ENCODE results near the gene HEXA.
A peak's percentile ranks its signal among the peaks of the same experiment; 100 is the strongest.

HEXA gene

DNA sequence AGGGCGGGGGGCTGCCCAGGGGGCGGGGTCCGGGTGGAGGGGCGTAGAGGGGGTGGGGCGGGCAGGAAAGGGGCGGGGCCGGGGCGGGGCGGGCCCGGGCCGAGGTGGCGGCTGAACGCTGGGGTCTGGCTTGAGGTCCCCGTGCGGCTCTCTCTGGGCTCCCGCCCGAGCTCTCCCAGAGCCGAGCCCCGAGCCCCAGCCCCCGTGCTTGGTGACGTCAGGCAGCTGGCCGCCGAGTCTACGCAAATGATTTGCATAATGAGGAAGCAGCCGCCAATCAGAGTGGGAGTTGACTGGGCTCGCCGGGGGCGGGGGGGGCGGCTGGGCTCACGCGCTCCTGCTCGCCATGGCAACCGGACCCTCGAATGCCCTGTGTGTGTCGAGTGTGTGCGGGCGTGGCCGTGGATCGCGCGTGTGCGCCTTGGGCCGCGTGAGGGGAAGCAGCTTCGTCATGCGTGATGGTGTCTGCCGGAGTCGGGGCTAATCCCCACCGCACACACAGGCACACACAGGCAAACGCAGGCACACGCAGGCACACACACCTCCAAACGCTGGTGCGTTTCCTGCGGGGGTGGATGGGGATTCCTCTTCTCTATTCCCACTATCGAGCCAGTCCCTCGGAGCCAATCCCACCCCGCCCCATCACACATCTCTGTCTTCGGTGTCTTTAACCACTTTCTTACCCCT lies 55.7 kb downstream of the HEXA start, which contains the start of gene CELF6:
Gene CELF6 (minus strand): TSS at position 173 of the 687 bp plus-strand sequence. CDS start 283 bp downstream, outside the sequence.
- peak; percentile 44 to 50 for DNase-seq (ENCODE audit: low read depth in 2 of 2, low spot score in 1 of 2)

- peak; percentile 5 to 7 for DNase-seq (ENCODE audit: low read depth in 2 of 2, low spot score in 1 of 2)
Measured at GRCh38 chr15:72319360-72319984, 56.3 kb downstream of the HEXA start.

DNA sequence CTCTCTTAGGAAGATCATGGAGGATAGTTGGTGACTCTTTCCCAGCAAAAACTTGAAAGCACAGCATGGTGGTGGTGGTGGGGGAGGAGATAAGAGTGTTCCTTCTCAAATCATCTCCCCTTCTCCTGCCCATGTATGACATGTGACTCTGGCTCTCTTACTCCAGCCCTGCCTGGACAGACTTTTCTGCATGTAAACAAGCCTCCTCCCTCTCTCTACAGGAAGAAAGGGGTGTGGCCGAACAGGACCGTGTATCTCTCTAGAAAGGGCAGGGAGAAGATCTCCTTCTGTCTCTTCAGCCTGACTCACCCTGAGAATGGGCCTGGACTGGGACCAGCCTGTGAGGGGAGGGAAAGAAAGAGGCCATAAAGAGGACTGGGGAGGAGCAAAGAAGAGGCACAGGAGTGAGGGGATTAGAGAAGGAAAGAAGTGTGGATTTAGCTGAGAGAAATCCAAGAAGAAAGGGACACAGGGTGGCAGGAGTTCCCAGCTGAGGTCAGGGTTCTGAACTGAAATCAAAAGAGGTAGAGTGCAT lies 57.3 kb downstream of the HEXA start:
- no peak for DNase-seq (ENCODE audit: low read depth in 2 of 2, low spot score in 1 of 2)

- DNase-seq (ENCODE audit: low read depth in 2 of 2, low spot score in 1 of 2), result no peak
Measured at GRCh38 chr15:72315706-72316370, 60.0 kb downstream of the HEXA start.

- no peak for DNase-seq (ENCODE audit: low read depth in 2 of 2, low spot score in 1 of 2)
Measured at GRCh38 chr15:72313881-72314280, 61.9 kb downstream of the HEXA start.

GRCh38 chr15:72313448-72313840 lies 62.4 kb downstream of the HEXA start:
- DNase-seq (ENCODE audit: low read depth in 2 of 2, low spot score in 1 of 2), result no peak

DNA sequence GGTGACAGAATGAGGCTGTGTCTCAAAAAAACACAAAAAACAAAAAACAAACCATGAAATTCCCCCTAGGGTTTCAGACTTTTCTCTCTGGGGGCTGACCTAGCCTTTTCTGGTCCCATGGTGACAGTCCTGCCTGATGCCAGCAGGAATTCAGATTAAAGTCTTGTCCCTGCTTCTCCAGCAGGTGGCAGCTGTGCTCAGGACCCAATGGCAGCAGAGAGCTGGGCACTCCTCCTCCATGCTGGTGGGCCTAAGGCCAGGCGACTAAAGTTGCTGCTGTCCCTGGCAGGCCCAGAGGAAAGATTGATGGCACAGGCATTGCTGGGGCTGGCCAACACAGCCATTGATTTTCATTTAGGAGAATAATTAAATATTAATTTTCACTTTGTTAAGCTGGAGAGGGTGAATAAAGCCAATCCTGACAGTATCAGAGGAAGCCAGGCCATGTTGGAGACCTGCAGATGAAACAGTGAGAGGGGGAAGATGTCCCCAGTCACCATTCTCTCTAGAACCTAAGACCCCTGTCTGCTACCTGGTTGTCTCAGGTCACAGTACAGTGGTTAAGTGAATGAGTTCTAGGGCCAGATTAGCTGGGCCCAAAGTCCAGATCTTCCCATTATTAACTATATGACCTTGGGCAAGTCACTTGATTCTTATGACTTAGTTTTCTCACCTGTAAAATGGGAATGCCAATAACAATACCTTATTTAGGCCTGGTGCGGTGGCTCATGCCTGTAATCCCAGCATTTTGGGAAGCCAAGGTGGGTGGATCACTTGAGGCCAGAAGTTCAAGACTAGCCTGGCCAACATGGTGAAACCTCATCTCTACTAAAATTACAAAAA lies 63.0 kb downstream of the HEXA start:
- DNase-seq (ENCODE audit: low read depth in 2 of 2, low spot score in 1 of 2), result peak in 1 of 2 donors; percentile 12

GRCh38 chr15:72307026-72307425 lies 68.8 kb downstream of the HEXA start:
- no peak for DNase-seq (ENCODE audit: low read depth in 2 of 2, low spot score in 1 of 2)

DNA sequence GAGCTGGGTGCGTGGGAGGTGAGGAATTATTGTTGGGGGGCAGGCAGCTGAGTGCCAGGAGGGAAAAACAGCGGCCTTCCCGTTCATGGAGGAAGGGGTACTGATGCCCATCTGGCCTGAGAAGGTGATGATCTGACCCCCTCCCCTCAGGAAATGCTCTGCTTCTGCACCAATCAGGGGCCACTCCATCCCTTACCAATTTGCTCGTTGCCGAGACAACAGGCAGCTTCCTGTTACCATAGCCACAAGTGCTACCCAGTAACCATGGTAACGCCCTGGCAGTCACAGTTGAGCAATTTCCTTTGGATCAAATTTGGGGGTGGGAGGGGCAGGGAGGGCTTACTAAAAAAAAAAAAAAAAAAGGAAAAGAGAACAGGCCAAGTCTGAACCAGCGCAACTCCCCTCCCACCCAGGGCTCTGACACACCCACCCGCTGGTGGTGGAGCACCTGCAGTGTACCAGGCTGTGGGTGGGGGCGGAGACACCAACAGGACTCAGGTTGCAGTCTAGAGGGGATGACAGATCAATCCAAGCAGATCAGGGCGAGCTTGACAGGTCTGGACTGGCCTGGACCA lies 69.5 kb downstream of the HEXA start:
- DNase-seq (ENCODE audit: low read depth in 2 of 2, low spot score in 1 of 2), result peak; percentile 1 to 21

DNA sequence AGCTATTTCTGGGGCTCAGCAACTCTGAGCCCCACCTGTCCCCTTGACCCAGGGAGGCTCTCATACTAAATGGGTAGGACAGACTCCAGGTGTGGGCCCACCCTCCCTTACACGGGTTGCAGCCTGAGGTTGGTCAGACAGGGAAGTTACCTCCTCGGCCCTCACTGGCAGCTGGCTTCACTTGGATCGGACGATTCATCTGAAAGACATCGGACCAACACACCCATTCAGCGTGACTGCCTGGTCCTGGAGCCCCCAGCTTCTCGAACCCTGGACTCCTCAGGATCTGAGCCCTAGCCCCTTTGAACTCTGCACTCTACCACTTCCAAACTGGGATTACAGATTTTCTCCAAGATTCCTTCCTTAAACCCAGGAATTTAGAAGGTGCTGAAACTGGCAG lies 71.2 kb downstream of the HEXA start:
- no peak for DNase-seq (ENCODE audit: low read depth in 2 of 2, low spot score in 1 of 2)

- DNase-seq (ENCODE audit: low read depth in 2 of 2, low spot score in 1 of 2), result no peak
Measured at GRCh38 chr15:72302955-72303354, 72.9 kb downstream of the HEXA start.

Data from stimulated activated CD8-positive, alpha-beta memory T cell treated with anti-CD3 and anti-CD28 coated beads, Interleukin-4, amount 100 ng/mL, for 1 hour (primary cell).